Measurements from ENCODE around the gene RAB3A.
A peak's percentile ranks its signal among the peaks of the same experiment; 100 is the strongest.
"Not testable (repeated sequence)": the region's sequence is repeated elsewhere in the genome, so short reads cannot be mapped to it uniquely, and the experiment has no call there.

Gene RAB3A

GRCh38 chr19:18216789-18217188 is 12.9 kb upstream of the RAB3A start:
- H3K4me1 ChIP-seq (ENCODE audit: control insufficient read depth, insufficient read depth, low read length) = no peaks in the 10 kb centered on the region
- POLR2A ChIA-PET = interaction anchor here (0.6 kb wide), 1 partner anchor 44 kb away, joined by 5 read pairs; no protein-coding TSS in a partner anchor
- no peak overlapping the region for H3K27ac ChIP-seq (ENCODE audit: extremely low read depth, low read depth, low read length)
- H3K9me3 ChIP-seq (ENCODE audit: control insufficient read depth, insufficient read depth, low read depth, low read length) = no peaks in the 10 kb centered on the region
- CTCF ChIA-PET = interaction anchor here (1.0 kb wide), 1 partner anchor 9 kb away, joined by 6 read pairs; no protein-coding TSS in a partner anchor
- no peak overlapping the region for H3K4me3 ChIP-seq (ENCODE audit: low read depth, low read length)
- no peak for TF ChIP-seq MYNN (tag by site-specific recombination; IDR thresholded peaks at IDR 0.05; ENCODE audit: borderline replicate concordance)
- peak; percentile 92 for TF ChIP-seq ZFP3 (tag by site-specific recombination; IDR thresholded peaks at IDR 0.05; ENCODE audit: low read depth)
- no peaks in the 10 kb centered on the region for H3K36me3 ChIP-seq (ENCODE audit: control insufficient read depth in 2 of 2, insufficient read depth in 1 of 2, low read length in 2 of 2)

- no peak overlapping the region for H3K4me3 ChIP-seq (ENCODE audit: low read depth, low read length)
- H3K9me3 ChIP-seq (ENCODE audit: control insufficient read depth, insufficient read depth, low read depth, low read length) = no peaks in the 10 kb centered on the region
- POLR2A ChIA-PET = interaction anchor here (0.6 kb wide), 1 partner anchor 136 kb away, joined by 5 read pairs; no protein-coding TSS in a partner anchor
- CTCF ChIA-PET = interaction anchor here (0.6 to 1.1 kb wide), 5 partner anchors 14 to 64 kb away, joined by 3 to 4 read pairs (median 3); no protein-coding TSS in a partner anchor
- no peaks in the 10 kb centered on the region for H3K4me1 ChIP-seq (ENCODE audit: control insufficient read depth, insufficient read depth, low read length)
- no peak overlapping the region for H3K27ac ChIP-seq (ENCODE audit: extremely low read depth, low read depth, low read length)
- H3K36me3 ChIP-seq (ENCODE audit: control insufficient read depth in 2 of 2, insufficient read depth in 1 of 2, low read length in 2 of 2) = no peaks in the 10 kb centered on the region
- TF ChIP-seq ZNF140 (tag by site-specific recombination; IDR thresholded peaks at IDR 0.05) = no peak
- peak; percentile 33; the same call in 1 of the 2 replicates for TF ChIP-seq ZNF664 (tag by site-specific recombination; IDR thresholded peaks at IDR 0.05)
- no peak for TF ChIP-seq ZNF157 (tag by site-specific recombination; IDR thresholded peaks at IDR 0.05)
- TF ChIP-seq ZNF623 (tag by site-specific recombination; IDR thresholded peaks at IDR 0.05) = no peak
- peak; percentile 52 for TF ChIP-seq PRDM10 (tag by site-specific recombination; IDR thresholded peaks at IDR 0.05)
These were observed 11.1 kb upstream of the RAB3A start for GRCh38 chr19:18214779-18215433.

GRCh38 chr19:18211683-18212082 is 7.8 kb upstream of the RAB3A start:
- no peak overlapping the region for H3K4me3 ChIP-seq (ENCODE audit: low read depth, low read length)
- ChIA-PET POLR2A (interaction anchor here (0.6 kb wide), 1 partner anchor 68 kb away, joined by 9 read pairs; no protein-coding TSS in a partner anchor), CTCF (no interaction called here)
- no peaks in the 10 kb centered on the region for H3K36me3 ChIP-seq (ENCODE audit: control insufficient read depth in 2 of 2, insufficient read depth in 1 of 2, low read length in 2 of 2)
- no peaks in the 10 kb centered on the region for H3K4me1 ChIP-seq (ENCODE audit: control insufficient read depth, insufficient read depth, low read length)
- TF ChIP-seq BCL11B (tag by site-specific recombination; IDR thresholded peaks at IDR 0.05; ENCODE audit: low read depth) = no peak
- TF ChIP-seq ZNF138 (tag by site-specific recombination; IDR thresholded peaks at IDR 0.05; ENCODE audit: borderline replicate concordance) = no peak
- H3K9me3 ChIP-seq (ENCODE audit: control insufficient read depth, insufficient read depth, low read depth, low read length) = no peaks in the 10 kb centered on the region
- no peak overlapping the region for H3K27ac ChIP-seq (ENCODE audit: extremely low read depth, low read depth, low read length)

- H3K4me3 ChIP-seq (ENCODE audit: low read depth, low read length); H3K4me1 ChIP-seq (ENCODE audit: control insufficient read depth, insufficient read depth, low read length); H3K27ac ChIP-seq (ENCODE audit: extremely low read depth, low read depth, low read length); H3K36me3 ChIP-seq (ENCODE audit: control insufficient read depth in 2 of 2, insufficient read depth in 1 of 2, low read length in 2 of 2); POLR2A ChIA-PET; H3K9me3 ChIP-seq (ENCODE audit: control insufficient read depth, insufficient read depth, low read depth, low read length): not testable (repeated sequence)
- peak; percentile 95 for TF ChIP-seq ZNF121 (tag by site-specific recombination; IDR thresholded peaks at IDR 0.05)
- CTCF ChIA-PET = interaction anchor here (1.0 to 8.5 kb wide), 4 partner anchors 18 to 146 kb away, joined by 3 to 121 read pairs (median 4); a partner anchor contains a TSS
These were observed 6.1 kb upstream of the RAB3A start for GRCh38 chr19:18209912-18210311.

Data from HEK293 (cell line).